Karpas-422 (cell line): Measurements from ENCODE around the gene SRP9. TPM values are rescaled to one million over a fixed set of nuclear protein-coding genes. Genes with fewer than 3 reads are reported as not detected.
"Not testable (repeated sequence)": the region's sequence is repeated elsewhere in the genome, so short reads cannot be mapped to it uniquely, and the experiment has no call there.

Source experiments
- DNase-seq: peaks from one replicate; pipeline ENCODE4 v3.0.0-alpha.2; 2015
- H2AFZ ChIP-seq: fragments of 200-600 bp; sonication (generic); 2 replicates; pipeline ENCODE4 v1.6.1; 2014; ENCODE audit warnings: antibody characterized with exemption, low read length, mixed read lengths
- H3K27ac ChIP-seq: fragments of 200-600 bp; sonication (generic); 2 replicates; pipeline ENCODE4 v1.5.1; 2014; ENCODE audit warnings: mild to moderate bottlenecking, low read length, moderate library complexity
- H3K27me3 ChIP-seq: fragments of 200-600 bp; sonication (generic); 2 replicates; pipeline ENCODE4 v1.6.1; 2014; ENCODE audit warnings: low read length, mixed read lengths
- H3K36me3 ChIP-seq: fragments of 200-600 bp; sonication (generic); 2 replicates; pipeline ENCODE4 v1.6.1; 2014; ENCODE audit warnings: low read length, mixed read lengths; ENCODE audit not compliant: insufficient read depth
- H3K4me1 ChIP-seq: fragments of 200-600 bp; sonication (generic); 2 replicates; pipeline ENCODE4 v1.6.1; 2014; ENCODE audit warnings: mild to moderate bottlenecking, low read length, mixed read lengths
- H3K4me2 ChIP-seq: fragments of 200-600 bp; sonication (generic); 2 replicates; pipeline ENCODE4 v1.6.1; 2014; ENCODE audit warnings: low read length, low read depth, mild to moderate bottlenecking; ENCODE audit not compliant: poor library complexity, severe bottlenecking
- H3K4me3 ChIP-seq: fragments of 200-600 bp; sonication (generic); 2 replicates; pipeline ENCODE4 v1.5.1; 2014; ENCODE audit warnings: mild to moderate bottlenecking, antibody characterized with exemption, low read length, mixed read lengths
- H3K79me2 ChIP-seq: fragments of 200-600 bp; sonication (generic); 2 replicates; pipeline ENCODE4 v1.6.1; 2014; ENCODE audit warnings: mild to moderate bottlenecking, low read length, mixed read lengths
- H3K9ac ChIP-seq: fragments of 200-600 bp; sonication (generic); 2 replicates; pipeline ENCODE4 v1.6.0; 2014; ENCODE audit warnings: low read length
- H3K9me2 ChIP-seq: fragments of 200-600 bp; sonication (generic), shearing (Covaris generic); replicated peaks from 2 replicates; pipeline ENCODE4 v1.6.0; 2014; ENCODE audit warnings: mild to moderate bottlenecking, low read length, moderate library complexity; ENCODE audit not compliant: insufficient read depth
- H3K9me3 ChIP-seq: fragments of 300-700, 200-600 bp; sonication (generic); 2 replicates; pipeline ENCODE4 v1.6.1; 2014; ENCODE audit warnings: low read length, mixed read lengths
- H4K20me1 ChIP-seq: fragments of 200-600 bp; sonication (generic); 2 replicates; pipeline ENCODE4 v1.6.1; 2014; ENCODE audit warnings: mild to moderate bottlenecking, antibody characterized with exemption, low read length, low read depth; ENCODE audit not compliant: insufficient read depth
- total RNA-seq: library from RNA; depleted of rRNA; stranded (reverse); fragments of >200 nt; shearing (Covaris generic); gene quantifications from 2 replicates; pipeline ENCODE4 v1.2.3, GENCODE V29; 2014; ENCODE audit warnings: low replicate concordance

Gene SRP9
- total RNA-seq, 1 experiment from 2014 or later, result 245 TPM

DNA sequence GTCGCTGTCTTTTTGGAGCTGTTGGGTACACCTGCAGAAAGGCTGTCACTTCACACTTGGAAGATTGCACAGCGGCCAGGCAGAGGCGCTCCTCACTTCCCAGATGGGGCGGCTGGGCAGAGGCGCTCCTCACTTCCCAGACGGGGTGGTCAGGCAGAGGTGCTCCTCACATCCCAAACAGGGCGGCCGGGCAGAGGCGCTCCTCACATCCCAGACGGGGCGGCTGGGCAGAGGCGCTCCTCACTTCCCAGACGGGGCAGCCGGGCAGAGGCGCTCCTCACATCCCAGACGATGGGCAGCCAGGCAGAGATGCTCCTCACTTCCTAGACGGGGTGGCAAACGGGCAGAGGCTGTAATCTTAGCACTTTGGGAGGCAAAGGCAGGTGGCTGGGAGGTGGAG, 18.5 kb downstream of the SRP9 start:
- H3K27me3 ChIP-seq, H3K27ac ChIP-seq, H3K9ac ChIP-seq, DNase-seq, H3K79me2 ChIP-seq, H3K4me3 ChIP-seq, H3K36me3 ChIP-seq, H3K9me3 ChIP-seq, H4K20me1 ChIP-seq, H3K4me1 ChIP-seq, H3K4me2 ChIP-seq, H3K9me2 ChIP-seq, H2AFZ ChIP-seq: not testable (repeated sequence)

DNA sequence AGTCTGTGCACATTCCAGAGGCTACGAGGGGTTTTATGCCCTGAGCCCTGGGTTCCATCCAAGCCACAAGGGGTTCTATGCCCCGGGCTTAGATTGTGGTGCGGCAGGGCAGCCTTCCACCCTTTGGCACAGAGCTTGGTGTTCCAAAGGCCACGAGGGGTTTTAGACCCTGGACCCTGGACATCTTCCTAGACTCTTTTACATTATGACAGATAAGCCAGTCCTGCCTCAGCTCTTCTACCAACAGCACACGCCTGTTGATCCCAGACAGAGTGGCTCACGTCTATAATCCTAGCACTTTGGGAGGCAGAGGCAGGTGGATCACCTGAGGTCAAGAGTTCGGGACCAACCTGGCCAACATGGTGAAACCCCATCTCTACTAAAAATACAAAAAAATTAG, 23.5 kb downstream of the SRP9 start:
- H2AFZ ChIP-seq, H3K9me2 ChIP-seq, H4K20me1 ChIP-seq, H3K4me3 ChIP-seq, H3K27ac ChIP-seq, H3K9ac ChIP-seq, H3K9me3 ChIP-seq, DNase-seq, H3K79me2 ChIP-seq, H3K4me1 ChIP-seq, H3K36me3 ChIP-seq, H3K4me2 ChIP-seq, H3K27me3 ChIP-seq: not testable (repeated sequence)

DNA sequence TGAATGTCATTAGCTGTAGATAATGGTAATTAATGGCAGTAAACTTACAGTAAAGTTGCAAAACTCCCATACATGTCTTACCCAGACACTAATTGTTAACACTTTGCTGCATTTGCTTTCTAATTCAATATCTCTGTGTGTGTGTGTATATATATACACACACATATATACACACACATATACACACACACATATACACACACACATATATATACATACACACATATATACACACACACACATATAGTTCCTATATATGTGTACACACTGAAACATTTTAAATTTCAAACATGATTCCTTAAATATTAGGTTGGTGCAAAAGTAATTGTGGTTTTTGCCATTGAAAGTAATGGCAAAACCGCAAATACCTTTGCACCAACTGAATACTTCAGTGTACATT, 28.6 kb downstream of the SRP9 start:
- H3K9ac ChIP-seq, result no peak overlapping the region
- no peaks in the 10 kb centered on the region for H3K27me3 ChIP-seq
- no peaks in the 10 kb centered on the region for H3K9me3 ChIP-seq
- no peaks in the 10 kb centered on the region for H3K9me2 ChIP-seq
- no peaks in the 10 kb centered on the region for H3K36me3 ChIP-seq
- no peaks in the 10 kb centered on the region for H3K79me2 ChIP-seq
- no peak overlapping the region for H3K4me3 ChIP-seq
- no peak overlapping the region for H3K4me2 ChIP-seq
- H3K4me1 ChIP-seq, result no peaks in the 10 kb centered on the region
- no peak overlapping the region for H3K27ac ChIP-seq
- no peak for DNase-seq
- no peak overlapping the region for H2AFZ ChIP-seq
- H4K20me1 ChIP-seq, result no peaks in the 10 kb centered on the region

DNA sequence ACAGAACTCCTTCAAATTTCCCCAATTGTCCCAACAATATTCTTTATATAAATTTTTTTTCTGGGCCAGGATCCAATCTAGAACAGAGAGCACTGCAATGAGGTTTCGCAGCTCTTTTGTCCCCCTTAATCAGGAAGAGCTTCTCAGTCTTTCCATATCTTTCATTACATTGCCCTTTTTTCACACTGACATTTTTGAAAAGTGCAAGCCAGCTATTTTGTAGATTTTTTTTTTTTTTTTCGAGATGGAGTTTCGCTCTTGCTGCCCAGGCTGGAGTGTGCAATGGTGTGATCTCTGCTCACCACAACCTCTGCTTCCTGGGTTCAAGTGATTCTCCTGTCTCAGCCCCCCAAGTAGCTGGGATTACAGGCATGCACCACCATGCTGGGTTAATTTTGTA, 29.1 kb downstream of the SRP9 start:
- H3K27ac ChIP-seq, H3K27me3 ChIP-seq, H3K9ac ChIP-seq, H2AFZ ChIP-seq, DNase-seq, H3K4me3 ChIP-seq, H3K4me2 ChIP-seq, H4K20me1 ChIP-seq, H3K79me2 ChIP-seq, H3K4me1 ChIP-seq, H3K9me3 ChIP-seq, H3K36me3 ChIP-seq, H3K9me2 ChIP-seq: not testable (repeated sequence)

DNA sequence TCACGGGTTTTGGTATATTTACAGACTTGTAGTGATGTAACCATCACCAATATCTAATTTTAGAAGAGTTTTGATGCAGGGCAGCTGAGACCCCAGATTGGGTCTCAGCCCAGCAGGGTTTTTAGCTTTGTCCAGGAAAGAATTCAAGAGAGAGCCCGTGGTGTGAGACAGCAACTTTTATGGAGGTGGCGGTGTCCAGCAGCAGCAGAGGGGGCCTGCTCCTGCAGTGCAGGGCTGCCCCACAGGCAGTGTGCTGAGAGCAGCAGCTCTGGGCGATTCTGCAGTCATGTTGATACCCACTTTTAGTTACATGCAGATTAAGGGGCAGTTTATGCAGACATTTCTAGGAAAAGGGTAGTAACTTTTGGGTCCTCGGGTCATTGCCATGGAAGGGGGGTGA, 30.5 kb downstream of the SRP9 start:
- H3K4me3 ChIP-seq, result no peak overlapping the region
- H3K27ac ChIP-seq, result no peak overlapping the region
- no peaks in the 10 kb centered on the region for H3K9me2 ChIP-seq
- no peaks in the 10 kb centered on the region for H3K79me2 ChIP-seq
- no peaks in the 10 kb centered on the region for H3K4me1 ChIP-seq
- H2AFZ ChIP-seq, result no peak overlapping the region
- H3K4me2 ChIP-seq, result no peak overlapping the region
- no peaks in the 10 kb centered on the region for H3K9me3 ChIP-seq
- H3K36me3 ChIP-seq, result no peaks in the 10 kb centered on the region
- no peaks in the 10 kb centered on the region for H4K20me1 ChIP-seq
- DNase-seq, result no peak
- no peak overlapping the region for H3K9ac ChIP-seq
- H3K27me3 ChIP-seq, result no peaks in the 10 kb centered on the region

DNA sequence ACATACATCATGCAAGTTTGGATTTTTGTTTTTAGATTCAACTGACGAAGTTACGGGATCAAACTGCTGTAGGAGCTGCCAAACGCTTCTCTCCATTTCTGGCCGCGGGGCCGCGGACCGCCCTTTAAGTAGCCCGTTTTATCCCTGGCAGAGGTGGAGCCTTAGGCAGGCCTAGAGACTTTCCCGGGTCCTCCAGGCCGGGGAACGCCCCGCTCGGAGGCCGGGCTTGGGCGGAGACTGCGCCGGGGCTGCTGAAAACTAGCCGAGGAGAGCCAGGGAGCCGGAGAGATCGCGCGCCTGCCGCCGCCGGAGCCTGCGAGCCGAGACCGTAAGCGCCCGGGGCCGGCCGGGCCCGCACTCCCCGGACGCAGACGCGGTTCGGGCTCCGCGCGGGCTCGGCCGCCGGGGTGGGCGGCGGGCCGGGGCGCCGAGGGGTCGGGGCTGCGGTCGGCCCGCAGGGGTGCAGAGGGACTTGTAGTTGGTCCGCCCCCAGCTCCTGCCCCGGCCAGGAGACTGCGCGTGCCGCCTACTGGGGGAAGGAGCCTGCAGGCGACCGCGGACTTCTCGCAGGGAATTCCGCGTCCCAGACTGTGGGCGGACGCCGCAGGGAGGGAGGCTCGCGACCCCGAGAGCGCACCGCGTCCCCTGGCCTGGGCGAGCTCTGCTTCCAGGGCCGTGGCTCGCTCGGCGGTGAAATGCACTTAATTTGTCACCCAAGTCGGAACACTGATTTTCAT, 32.4 kb downstream of the SRP9 start, which contains the start of gene EPHX1:
Gene EPHX1 (plus strand): TSS at position 283 of the 737 bp plus-strand sequence. CDS start 18,606 bp downstream, outside the sequence.
- no peaks in the 10 kb centered on the region for H3K9me3 ChIP-seq
- H3K4me2 ChIP-seq, result no peak within 1 kb of the TSS
- no peaks in the 10 kb centered on the region for H3K4me1 ChIP-seq
- H3K36me3 ChIP-seq, result no peaks in the 10 kb centered on the region
- no peaks in the 10 kb centered on the region for H3K79me2 ChIP-seq
- no peak within 1 kb of the TSS for H3K4me3 ChIP-seq
- no peak for DNase-seq
- no peak within 1 kb of the TSS for H3K9ac ChIP-seq
- H3K27ac ChIP-seq, result no peak within 1 kb of the TSS
- H4K20me1 ChIP-seq, result no peaks in the 10 kb centered on the region
- no peaks in the 10 kb centered on the region for H3K27me3 ChIP-seq
- no peak within 1 kb of the TSS for H2AFZ ChIP-seq
- no peaks in the 10 kb centered on the region for H3K9me2 ChIP-seq

DNA sequence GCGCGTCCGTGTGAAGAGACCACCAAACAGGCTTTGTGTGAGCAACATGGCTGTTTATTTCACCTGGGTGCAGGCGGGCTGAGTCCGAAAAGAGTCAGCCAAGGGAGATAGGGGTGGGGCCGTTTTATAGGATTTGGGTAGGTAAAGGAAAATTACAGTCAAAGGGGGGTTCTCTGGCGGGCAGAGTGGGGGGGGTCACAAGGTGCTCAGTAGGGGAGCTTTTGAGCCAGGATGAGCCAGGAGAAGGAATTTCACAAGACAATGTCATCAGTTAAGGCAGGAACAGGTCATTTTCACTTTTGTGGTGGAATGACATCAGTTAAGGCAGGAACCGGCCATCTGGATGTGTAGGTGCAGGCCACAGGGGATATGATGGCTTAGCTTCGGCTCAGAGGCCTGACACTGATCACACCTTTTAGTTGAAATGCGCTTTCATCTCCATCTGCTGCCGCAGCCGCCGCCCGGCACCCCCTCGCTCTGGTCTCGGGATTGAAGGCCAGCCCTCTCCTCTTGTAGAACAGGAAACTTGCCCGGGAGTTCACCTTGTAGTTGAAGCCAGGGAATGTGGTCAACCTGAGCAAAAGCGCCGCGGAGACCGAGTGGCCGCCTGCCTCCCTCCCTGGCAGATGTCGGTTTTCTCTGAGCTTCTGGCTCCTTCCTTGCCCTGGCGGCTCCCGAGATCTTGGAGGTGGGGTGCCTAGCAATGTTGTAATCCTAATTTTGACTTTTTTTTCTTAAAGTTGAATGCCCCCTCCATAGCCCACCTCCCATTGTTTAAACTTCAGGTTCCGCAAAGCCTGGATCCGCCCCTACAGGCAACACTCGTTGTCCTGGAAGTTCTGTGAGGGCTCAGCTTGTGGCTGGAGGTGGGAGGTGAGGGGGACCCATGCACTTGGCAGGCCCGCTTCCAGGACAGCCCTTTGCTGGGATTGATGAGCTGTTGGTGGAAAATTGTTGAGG, 33.2 kb downstream of the SRP9 start:
- not testable (repeated sequence) for H3K4me1 ChIP-seq, H3K9me2 ChIP-seq, DNase-seq, H3K9me3 ChIP-seq, H3K27me3 ChIP-seq, H3K9ac ChIP-seq, H3K4me2 ChIP-seq, H4K20me1 ChIP-seq, H3K36me3 ChIP-seq, H3K4me3 ChIP-seq, H3K27ac ChIP-seq, H2AFZ ChIP-seq, H3K79me2 ChIP-seq

DNA sequence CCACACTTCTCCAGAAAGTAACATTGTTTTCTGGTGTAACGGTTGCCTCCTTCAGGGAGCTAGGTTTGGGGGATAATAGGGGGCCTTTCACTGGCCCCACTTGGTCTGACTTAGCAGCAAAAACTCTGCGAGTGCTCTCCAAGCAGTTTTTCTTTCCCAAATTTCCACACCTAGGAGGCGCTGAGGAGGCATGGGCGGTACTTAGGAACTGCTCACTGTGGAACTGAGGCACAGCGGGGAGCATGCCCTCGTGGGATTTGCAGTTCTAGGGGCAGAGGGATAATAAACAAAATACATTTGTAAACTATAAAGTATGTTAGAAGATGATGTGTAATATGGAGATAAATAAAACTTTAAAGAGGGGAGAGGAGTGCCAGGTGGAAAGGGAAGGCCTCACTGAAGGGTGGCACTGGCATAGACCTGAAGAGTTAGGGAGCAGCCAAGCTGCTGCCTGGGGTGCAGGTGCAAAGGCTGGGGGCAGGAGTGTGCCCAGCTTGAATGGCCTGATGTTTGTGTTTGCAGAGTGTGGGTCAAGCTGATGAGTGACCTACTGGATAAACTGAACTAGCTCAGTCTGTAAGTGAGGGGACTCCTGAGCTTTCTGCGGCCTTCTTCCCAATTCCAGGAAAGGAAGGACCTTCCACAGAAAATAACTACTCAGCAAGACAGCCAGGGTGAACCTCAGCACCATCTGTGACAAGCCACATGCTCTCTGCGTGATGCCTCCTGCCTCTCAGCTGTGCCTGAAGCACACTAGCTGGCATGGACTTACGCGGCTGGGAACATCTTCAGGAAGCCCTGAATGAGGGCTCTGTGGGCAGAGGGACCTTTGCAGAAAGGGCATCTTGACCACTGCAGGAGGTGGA, 34.2 kb downstream of the SRP9 start:
- no peaks in the 10 kb centered on the region for H3K9me2 ChIP-seq
- no peak overlapping the region for H3K4me2 ChIP-seq
- no peak overlapping the region for H3K4me3 ChIP-seq
- no peak overlapping the region for H3K27ac ChIP-seq
- H2AFZ ChIP-seq, result no peak overlapping the region
- no peaks in the 10 kb centered on the region for H3K36me3 ChIP-seq
- no peak for DNase-seq
- no peak overlapping the region for H3K9ac ChIP-seq
- no peaks in the 10 kb centered on the region for H3K9me3 ChIP-seq
- no peaks in the 10 kb centered on the region for H3K27me3 ChIP-seq
- no peaks in the 10 kb centered on the region for H4K20me1 ChIP-seq
- H3K79me2 ChIP-seq, result no peaks in the 10 kb centered on the region
- H3K4me1 ChIP-seq, result no peaks in the 10 kb centered on the region
